HG02970 (cell line): ENCODE measurements around the gene GIN1.
A peak's percentile ranks its signal among the peaks of the same experiment; 100 is the strongest.
"Not testable (repeated sequence)": the region's sequence is repeated elsewhere in the genome, so short reads cannot be mapped to it uniquely, and the experiment has no call there.

Experiments used
- ATAC-seq: cut with Tn5 transposase; IDR thresholded peaks from one replicate; pipeline ENCODE4 v1.9.1; 2021; ENCODE audit warnings: mild to moderate bottlenecking, moderate library complexity, moderate number of reproducible peaks; ENCODE audit not compliant: unreplicated experiment, low FRiP score

Gene GIN1, protein sequence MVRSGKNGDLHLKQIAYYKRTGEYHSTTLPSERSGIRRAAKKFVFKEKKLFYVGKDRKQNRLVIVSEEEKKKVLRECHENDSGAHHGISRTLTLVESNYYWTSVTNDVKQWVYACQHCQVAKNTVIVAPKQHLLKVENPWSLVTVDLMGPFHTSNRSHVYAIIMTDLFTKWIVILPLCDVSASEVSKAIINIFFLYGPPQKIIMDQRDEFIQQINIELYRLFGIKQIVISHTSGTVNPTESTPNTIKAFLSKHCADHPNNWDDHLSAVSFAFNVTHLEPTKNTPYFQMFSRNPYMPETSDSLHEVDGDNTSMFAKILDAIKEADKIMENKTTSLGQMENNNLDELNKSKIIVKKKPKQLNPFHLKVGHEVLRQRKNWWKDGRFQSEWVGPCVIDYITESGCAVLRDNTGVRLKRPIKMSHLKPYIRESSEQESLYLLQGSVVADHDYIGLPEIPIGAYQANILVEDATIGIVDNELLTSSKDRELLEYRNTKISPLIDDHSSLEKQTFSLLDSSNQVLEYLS

DNA sequence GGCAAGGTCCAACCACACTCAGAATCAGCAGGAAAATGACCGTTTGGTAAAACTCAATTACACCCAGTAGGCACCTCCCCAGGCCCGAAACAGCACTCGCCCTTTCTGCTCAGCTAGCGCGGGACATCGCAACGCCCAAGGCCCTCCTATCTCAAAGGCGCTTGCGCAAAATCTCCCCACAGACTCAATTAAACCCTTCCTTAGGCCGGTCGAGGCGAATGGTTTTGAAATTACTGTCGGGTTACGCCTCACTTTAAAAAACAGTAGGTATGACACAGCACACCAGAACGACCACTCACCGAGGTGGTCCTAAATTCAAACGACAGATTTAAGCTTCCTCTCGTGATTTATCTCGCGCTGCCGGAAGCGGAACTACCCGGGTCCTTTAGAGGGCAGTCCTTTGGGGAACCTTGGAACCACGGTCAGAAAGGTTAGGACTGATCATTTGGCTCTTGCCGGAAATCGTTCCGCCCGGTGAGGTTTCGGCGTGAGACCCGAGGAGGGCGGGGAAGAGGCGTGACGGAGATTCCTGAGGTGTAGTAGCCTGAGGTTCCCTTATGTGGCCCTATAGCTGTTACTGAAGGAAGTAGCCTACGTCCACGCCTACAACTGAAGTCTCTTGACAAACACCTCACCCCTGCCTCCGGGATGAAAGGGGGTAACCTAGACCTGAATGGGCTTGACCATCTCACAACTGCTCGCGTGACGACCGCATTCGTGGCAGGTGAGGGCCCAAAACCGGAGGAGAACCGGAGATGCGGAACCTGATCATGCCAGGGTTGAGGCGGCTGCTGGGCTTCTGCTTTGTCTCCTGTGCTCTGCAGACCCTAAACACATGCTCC, at the start of gene GIN1, which contains the start of gene PPIP5K2:
GIN1 (minus strand) TSS at position 374 of the 842 bp plus-strand sequence. CDS start 11,431 bp downstream, outside the sequence.
PPIP5K2 (plus strand) TSS at position 537 of the 842 bp plus-strand sequence. CDS start 9,289 bp downstream, outside the sequence.
- ATAC-seq, result peak; percentile 97

DNA sequence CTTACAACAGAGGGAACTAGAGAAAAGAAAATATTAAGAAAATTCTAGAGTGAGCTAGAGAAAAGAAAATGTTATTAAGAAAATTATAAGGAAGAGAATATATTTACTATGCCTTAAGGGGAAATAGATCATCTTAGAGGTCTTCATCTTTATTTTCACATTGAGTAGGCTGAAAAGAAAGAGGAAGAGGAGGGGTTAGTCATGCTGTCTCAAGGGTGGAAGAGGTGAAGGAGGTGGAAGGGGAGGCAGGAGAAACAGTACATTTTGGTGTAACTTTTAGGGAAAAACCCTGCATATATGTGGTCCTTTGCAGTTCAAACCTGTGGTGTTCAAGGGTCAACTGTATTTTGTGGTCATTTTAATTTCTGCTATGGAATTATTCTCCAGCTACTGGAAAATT, 46.8 kb upstream of the GIN1 start:
- no peak for ATAC-seq

DNA sequence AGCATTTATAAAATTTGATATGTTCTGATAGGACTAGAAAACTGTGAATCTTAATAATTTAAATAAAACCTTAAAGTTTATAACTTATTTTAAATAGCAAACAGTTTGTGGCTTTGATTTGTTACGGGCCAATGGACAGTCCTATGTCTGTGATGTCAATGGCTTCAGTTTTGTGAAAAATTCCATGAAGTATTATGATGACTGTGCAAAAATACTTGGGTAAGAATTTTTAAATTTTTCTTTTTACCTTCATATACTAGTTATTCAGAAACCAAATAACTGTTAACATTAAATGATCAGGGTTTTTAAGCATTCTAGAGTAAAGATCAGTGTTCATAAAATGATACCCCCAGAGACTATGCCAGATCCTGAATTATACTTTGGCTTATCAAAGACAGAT, 31.2 kb upstream of the GIN1 start:
- ATAC-seq, result no peak

DNA sequence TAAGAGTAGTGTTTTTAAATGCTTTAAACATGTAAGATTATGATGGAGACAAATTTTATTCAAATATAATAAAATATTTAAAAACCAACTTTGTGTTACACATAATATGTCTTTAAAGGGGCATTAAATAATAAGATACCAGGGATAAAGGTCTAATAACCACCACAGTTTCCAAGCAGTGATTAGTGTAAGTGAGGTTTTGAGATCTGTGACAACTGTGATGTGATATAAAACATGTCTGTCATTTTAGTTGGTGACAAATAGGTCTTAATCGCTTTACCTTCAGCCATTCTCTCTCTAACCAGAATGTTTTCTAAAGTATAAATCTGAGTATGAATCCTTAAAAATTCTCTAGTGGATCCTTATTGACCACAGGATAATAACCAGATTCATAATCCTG, 28.3 kb upstream of the GIN1 start:
- ATAC-seq, result no peak

DNA sequence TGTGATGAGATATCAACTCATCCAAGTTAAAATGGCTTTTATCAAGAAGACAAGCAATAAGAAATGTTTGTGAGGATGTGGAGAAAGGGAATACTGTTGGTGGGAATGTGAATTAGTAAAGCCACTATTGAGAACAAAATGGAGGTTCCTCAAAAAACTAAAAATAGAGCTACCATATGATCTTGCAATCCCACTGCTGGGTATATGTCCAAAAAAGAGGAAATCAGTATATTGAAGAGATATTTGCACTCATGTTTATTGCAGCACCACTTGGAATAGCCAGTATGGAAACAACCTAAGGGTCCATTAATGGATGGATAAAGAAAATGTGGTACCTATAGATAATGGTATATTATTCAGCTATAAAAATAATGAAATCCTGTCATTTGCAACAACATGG, 25.3 kb upstream of the GIN1 start:
- no peak for ATAC-seq

DNA sequence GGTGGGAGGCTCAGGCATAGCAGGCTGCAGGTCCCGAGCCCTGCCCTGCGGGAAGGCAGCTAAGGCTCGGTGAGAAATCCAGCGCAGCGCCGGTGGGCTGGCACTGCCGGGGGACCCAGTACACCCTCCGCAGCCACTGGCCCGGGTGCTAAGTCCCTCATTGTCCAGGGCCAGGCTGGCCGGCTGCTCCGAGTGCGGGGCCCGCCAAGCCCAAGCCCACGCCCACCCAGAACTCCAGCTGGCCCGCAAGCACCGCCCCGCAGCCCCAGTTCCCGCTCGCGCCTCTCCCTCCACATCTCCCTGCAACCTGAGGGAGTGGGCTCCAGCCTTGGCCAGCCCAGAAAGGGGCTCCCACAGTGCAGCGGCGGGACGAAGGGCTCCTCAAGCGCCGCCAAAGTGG, 22.2 kb upstream of the GIN1 start:
- not testable (repeated sequence) for ATAC-seq

DNA sequence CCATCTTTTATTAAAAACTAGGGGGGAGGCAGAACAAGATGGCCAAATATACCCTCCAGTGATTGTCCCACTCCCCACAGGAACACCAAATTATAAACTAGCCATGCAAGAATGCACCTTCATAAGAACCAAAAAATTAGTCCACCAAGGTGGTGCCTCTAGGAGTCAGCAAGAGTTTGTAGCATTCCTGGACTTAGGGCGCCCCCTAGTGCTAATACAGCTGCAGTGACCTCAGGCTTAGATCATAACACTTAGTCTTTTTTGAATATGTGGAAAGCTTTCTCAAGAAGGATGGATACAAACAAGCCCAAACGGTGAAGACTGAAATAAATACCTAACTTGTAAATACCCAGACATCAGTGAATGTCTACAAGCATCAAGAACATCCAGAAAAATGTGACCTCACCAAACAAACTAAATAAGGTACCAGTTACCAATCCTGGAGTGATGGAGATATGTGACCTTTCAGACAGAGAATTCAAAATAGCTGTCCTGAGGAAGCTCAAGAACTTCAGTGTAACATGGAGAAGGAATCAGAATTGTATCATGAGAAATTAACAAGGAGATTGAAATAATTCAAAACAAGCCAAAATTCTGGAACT, 19.4 kb upstream of the GIN1 start:
- peak; percentile 79 for ATAC-seq

DNA sequence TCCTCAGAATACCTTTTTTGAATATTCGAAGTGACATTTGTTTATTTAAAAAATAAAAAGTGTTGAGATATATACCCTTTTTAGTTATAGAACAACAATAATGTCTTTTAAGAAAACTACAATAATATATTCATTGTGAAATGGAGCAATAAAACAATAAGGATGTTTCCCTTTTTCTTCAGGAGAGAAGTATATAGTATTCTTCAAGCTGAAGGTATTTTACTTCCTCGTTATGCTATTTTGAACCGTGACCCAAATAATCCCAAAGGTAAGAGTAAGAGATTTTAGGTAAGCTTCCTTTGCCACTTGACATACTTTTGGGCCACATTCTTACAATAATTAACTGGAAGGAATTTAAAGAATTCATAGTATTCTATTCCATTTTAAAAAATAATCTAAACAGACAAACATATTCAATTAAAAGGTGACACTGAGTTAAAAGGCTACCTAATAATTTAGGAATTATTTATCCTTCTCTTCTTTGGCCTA, 18.3 kb upstream of the GIN1 start:
- no peak for ATAC-seq

DNA sequence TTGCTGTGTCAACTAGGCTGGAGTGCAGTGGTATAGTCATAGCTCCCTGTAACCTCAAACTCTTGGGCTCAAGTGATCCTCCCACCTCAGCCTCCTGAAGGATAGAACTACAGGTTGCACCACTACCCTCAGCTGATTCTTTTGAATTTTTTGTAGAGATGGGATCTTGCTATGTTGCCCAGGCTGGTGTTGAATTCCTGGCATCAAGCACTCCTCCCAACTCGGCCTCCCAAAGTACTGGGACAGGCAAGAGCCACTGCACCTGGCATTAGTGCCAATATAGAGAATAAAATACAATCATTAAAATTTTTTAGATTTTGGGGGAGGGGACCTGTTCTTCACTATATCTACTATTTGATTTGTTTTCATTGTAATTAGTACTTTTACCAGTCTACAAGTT, 15.5 kb upstream of the GIN1 start:
- no peak for ATAC-seq

DNA sequence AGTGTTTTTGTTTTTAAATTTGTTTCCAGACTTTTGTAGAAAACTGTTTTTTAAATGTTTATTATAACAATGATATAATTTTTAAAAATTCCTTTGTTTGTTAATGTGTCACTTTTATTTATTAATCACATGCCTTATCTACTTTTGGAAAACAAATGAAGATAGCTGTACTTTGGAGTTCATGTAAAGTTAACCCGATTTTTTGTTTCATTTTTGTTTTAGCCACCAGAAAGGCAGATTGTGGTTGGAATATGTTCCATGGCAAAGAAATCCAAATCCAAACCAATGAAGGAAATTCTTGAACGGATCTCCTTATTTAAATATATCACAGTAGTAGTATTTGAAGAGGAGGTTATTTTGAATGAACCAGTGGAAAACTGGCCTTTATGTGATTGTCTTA, 13.3 kb upstream of the GIN1 start:
- no peak for ATAC-seq

DNA sequence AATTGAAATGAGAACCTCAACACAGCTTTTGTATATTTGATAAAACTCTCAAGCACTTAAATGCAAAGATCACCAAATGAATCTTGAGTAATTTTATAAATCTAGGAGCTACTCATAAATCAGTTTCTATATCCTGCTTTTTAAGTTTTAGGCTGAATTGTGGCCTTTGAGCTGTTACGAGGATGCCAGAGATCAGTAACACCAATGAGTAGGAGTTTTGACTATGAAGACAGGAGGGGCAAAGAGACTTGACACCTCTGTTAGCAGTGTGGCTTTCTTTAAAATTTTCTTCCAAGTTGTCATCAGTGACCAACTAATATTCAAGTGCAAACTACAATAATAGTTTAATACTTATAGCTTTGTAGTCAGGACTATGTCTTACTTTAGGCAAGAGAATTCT, 12.7 kb upstream of the GIN1 start:
- ATAC-seq, result no peak

DNA sequence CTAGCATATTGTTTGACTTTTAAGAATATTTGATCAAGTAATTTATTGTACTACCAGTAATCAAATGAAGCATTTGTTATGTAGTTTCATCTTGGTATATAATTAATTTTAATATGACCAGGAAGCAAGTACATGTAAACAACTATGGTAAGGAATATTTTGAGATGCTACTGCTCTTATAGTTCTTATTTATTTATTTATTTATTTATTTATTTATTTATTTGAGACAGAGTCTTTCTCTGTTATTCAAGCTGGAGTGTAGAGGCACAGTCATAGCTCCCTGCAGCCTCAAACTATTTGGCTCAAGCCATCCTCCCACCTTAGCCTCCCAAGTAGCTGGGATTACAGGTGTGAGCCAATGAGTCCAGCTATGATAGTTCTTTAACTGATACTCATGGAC, 8.3 kb upstream of the GIN1 start:
- no peak for ATAC-seq

DNA sequence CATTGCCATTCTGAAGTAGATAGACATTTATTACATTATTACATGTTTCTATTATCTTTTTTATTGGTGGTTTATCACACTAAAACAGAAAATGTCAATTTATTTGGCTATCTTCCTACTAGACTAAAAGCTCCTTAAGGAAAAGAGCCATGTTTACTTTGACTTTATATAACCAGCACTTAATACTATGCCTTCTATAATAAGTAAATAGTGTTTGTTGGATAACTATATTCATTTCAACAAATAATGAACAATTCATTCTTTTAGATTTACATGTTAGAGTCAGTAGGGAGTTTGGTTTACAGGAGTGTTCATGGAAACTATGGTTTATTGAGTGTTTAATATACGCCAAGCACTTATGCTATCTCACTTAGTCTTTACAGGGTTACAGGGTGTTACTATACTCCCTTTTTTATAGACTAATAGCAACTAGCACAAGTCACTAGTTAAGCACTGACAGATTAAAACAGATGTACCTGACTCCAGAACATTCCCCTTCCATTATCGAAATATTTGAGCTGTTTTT, 7.4 kb upstream of the GIN1 start:
- no peak for ATAC-seq

DNA sequence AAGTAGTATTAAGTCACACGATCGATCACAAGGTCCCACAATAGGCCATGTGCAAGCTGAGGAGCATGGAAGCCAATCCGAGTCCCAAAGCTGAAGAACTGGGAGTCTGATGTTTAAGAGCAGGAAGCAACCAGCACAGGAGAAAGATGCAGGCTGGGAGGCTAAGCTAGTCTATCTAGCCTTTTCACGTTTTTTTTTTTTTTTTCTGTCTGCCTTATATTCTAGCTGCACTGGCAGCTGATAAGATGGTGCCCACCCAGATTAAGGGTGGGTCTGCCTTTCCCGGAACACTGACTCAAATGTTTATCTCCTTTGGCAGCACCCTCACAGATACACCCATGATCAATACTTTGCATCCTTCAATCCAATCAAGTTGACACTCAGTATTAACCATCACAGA, 6.6 kb upstream of the GIN1 start:
- no peak for ATAC-seq

DNA sequence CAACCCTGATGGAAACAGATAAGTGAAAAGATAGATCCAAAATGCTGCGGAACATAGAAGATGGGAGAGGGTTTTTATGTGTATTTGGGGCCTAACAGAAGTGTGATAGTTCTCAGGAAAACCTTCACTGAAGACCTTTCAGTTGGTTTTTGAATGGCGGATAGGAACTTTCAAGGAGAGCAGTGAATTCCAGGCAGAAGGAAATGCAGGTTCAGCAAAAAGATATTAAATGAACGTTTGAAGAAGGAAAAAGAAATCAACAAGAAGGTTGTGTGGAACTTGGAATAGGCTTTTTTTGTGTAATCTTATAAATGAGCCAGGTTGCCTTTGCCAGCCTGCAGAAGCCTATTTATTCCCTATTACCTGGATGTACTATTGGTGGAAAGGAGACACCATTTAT, 2.3 kb upstream of the GIN1 start:
- no peak for ATAC-seq

DNA sequence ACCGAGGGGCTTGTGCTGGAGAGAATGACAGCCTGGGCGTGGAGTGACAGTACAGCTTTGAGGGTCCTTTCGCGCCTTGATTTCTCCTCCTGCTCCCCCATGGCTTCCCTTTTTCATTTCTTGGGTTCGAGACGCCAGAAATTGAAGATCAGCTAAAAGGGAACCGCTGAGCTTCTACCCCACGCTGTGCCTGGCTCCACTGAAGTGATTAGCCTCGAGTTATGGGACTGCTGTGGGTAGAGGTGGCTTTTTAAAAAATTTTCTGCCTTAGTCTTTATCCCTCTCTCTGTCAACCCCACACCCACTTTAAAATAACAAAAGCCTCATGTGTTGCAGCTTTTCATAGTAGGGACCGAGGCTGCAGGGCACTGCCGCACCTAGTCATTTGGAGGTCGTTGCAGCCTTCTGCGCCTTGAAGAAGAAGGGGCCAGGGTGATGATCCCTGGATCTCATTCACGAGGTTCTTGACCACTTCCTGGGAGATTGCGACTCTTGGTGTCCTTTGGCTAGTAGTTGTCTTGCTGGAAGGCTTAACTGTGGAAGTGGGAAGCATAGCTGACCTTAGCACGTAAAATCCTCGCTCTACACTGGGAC, 766 bp upstream of the GIN1 start:
- no peak for ATAC-seq

DNA sequence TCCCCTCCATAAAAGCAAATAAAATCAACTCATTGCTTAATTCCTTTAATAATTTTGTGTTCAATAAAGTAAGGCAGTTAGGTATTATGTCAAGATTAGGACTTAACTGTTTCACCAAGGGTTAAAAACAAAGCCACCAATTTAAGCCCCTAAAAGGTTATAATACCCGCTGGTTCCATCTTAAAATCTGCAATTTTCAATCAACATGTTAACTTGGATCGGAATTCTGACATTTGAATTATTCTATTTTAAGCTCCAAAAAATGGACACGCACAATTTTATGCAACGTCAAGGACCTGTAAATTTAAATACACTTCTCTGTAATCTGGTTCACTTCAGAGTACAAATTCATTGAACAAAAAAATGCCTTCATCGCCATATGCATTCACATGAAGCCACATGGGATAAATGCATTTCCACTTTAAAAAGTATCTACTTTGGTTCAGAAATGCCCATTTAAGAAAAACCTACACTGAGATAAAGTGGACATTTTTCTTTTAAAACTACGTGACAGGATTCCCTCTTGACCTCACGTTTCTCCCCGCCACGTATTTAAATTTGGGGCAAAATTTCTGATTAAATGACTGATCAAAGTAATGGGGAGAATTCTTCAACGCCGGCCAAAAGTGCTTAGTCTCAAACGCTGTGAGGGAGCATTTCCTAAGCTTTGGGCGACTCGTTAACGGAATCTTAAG, 721 bp downstream of the GIN1 start:
- ATAC-seq, result no peak

DNA sequence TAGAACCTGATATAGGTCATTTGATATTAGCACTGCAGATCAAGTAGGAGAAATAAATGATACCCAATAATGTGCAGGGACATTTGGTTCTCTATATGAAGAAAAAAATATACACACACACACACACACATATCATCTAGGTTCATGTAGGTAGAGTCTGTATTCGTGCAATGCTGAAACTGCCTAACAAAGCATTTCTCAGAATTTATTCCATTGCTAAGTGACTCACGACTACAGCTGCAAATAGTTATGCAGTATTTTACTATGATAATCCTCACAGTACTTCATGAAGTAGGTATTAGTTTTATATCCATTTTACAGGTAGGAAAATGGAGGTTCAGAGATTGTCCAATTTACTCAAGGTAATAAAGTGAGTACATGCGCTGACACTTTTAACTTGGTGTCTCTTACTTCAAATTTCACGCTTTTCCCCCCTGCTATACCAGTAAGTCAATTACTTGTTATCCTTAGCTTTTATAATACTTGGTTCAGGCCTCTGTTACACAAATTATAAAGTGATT, 2.4 kb downstream of the GIN1 start:
- no peak for ATAC-seq

DNA sequence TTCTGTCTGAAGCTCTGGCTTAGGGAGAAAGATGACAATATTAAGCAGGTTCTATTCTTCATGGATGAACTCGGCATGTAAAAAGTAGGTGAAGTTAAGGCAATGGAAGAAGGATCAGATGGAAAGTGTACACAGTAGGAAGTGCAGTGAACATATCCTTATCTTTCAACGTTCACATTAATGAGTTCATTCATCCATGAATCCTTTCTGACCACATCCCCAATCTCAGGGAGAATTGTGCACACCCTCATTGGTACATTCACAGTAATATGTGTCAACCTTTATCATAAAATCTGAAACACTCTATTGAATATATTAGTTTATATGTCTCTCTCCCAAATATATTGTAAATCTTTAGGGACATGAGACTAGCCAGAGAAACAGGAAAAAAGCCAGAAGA, 5.5 kb downstream of the GIN1 start:
- ATAC-seq, result no peak
